Adrenal gland (tissue), 12 donors: ENCODE data around the gene TMEM254. TPM values are rescaled to one million over a fixed set of nuclear protein-coding genes. Genes with fewer than 3 reads are reported as not detected.
A peak's percentile ranks its signal among the peaks of the same experiment; 100 is the strongest.

ENCODE experiments used
- DNase-seq, 7 donors: peaks; one replicate each; pipeline ENCODE4 v3.0.0-alpha.2; 2019 to 2020
- H3K27ac ChIP-seq, 5 donors: fragments of 200-600 bp; sonication (generic) in 4 of 5; 1 replicate in 3 of 5; 2 replicates in 2 of 5; pipeline versions ENCODE4 v1.5.1 to v1.8.0; 2016 to 2020; ENCODE audit warnings: mild to moderate bottlenecking in 1 of 5
- H3K27me3 ChIP-seq: fragments of 200-600 bp; 2 replicates; pipeline ENCODE4 v1.8.0; 2021
- H3K36me3 ChIP-seq, 2 donors: fragments of 200-600 bp; replicated peaks in 1 of 2; 1 replicate in 1 of 2; 2 replicates in 1 of 2; pipeline versions ENCODE4 v1.5.1 to v1.8.0; 2018 to 2022
- H3K4me1 ChIP-seq, 2 donors: fragments of 200-600 bp; replicated peaks in 1 of 2; 1 replicate in 1 of 2; 2 replicates in 1 of 2; pipeline versions ENCODE4 v1.5.1 to v1.8.0; 2018 to 2021
- H3K4me3 ChIP-seq, 4 donors: fragments of 200-600 bp; sonication (generic) in 3 of 4; one replicate each; pipeline ENCODE4 v1.5.1; 2016 to 2018
- H3K9me3 ChIP-seq, 3 donors: fragments of 200-600 bp; sonication (generic) in 1 of 3; replicated peaks in 1 of 3; 1 replicate in 2 of 3; 2 replicates in 1 of 3; pipeline versions ENCODE4 v1.5.1 to v1.8.0; 2016 to 2021
- POLR2A ChIP-seq, 2 donors: fragments of 450-650 bp; IDR thresholded peaks; one replicate each; pipeline ENCODE4 v1.6.1; 2017; ENCODE audit warnings: antibody characterized with exemption in 2 of 2, mild to moderate bottlenecking in 2 of 2, moderate library complexity in 1 of 2
- WGBS, 4 donors: extraction: QIAGEN DNeasy Blood & Tissue Kit in 2 of 4; methylation state at CpG; one replicate each; pipeline versions ENCODE4 v1.1.5 to v1.1.7; 2013 to 2017; 5-methylcytosine and 5-hydroxymethylcytosine counted together
- intact Hi-C, 2 donors: fragments of 100-400 bp; cut with DNase I; formaldehyde crosslinking; loops; one replicate each; pipeline versions ENCODE4 v1.14.1 to v1.15.0; 2022 to 2023
- polyA plus RNA-seq, 3 donors: library from polyadenylated mRNA; stranded (reverse); fragments of 200-250 nt in 2 of 3; fragments of 350-450 nt in 1 of 3; fragmentation: Illumina TruSeq in 1 of 3; extraction: RNeasy Lipid Tissue Mini Kit (QIAGEN cat#74804) in 1 of 3; gene quantifications; one replicate each; pipeline ENCODE4 v1.2.3, GENCODE V29; 2013 to 2014
- total RNA-seq, 9 donors: library from RNA; depleted of rRNA in 4 of 9; stranded (reverse); fragments of >200 nt in 4 of 9; fragments of 120-200 nt in 1 of 9; fragmentation: NEBNext Ultra II Directional in 1 of 9; extraction: Animal tissue kit (Norgen Biotek cat#: 25700) in 1 of 9; gene quantifications; one replicate each; pipeline versions ENCODE4 v1.1.0 to v1.2.4, GENCODE V29; 2013 to 2023
- TF ChIP-seq, protein P1 (sequence below), 6 experiments: fragments of 450-650 bp in 4 of 6; fragments of 200-600 bp in 2 of 6; sonication (generic) in 1 of 6; IDR thresholded peaks; 1 replicate in 5 of 6; 2 replicates in 1 of 6; pipeline versions ENCODE4 v1.5.1 to v1.8.0; 2016 to 2021; ENCODE audit warnings: antibody characterized with exemption in 6 of 6, mild to moderate bottlenecking in 2 of 6, moderate library complexity in 1 of 6
- donor health status: healthy with polysubstance abuse.
- donor health status: Bipolar disorder and iron deficiency.
- donor health status: DM: yes; HTN: yes; CAD: no.
- donor health status: DM: no; HTN: no; CAD: no.
- donor health status: DM: no; HTN: no; CAD: no.
- donor health status: DM: yes; HTN: yes; CAD: no.

Gene TMEM254
- total and polyA plus RNA-seq, 12 donors: 8.8 to 47.2 (median 27.1) TPM

DNA sequence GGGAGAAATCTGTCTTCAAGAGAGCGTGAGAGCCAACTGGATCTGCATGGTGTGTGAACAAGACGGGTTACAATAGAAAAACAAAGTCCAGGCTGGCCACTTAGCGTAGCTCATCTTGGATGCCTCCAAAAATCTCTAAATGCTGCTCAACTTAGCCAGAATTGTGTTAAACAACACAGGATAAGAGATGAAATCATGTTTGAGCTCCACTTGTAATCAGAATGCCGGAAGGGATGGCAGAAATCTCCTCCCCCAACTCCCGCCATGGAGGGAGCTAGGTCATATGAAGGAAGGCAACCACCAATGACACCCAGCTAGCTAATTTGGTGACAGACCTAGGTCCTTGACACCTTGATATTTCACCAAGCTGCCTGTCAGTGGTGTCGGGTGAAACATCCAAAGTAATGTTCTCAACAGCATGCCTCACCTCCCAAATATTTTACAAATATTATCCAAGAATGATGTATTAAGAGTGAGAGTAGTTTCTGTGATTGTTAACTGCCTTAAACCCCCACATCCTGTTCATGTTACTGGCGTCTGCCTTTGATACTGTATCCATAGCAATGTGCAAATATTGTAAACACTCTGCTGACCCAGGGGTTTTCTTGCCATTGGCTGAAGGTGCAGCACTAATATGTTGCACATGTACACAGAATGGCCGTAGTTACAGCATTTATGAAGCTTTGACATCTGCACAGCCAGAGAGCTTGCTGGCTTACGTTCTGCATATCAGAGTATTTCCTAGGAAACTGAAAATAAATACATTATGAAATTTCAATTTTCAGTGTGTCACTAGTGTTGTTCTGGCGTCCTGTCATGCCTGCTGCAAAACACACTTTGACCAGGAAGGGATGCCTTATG lies 25.8 kb downstream of the TMEM254 start:
- TF ChIP-seq, protein P1, sequence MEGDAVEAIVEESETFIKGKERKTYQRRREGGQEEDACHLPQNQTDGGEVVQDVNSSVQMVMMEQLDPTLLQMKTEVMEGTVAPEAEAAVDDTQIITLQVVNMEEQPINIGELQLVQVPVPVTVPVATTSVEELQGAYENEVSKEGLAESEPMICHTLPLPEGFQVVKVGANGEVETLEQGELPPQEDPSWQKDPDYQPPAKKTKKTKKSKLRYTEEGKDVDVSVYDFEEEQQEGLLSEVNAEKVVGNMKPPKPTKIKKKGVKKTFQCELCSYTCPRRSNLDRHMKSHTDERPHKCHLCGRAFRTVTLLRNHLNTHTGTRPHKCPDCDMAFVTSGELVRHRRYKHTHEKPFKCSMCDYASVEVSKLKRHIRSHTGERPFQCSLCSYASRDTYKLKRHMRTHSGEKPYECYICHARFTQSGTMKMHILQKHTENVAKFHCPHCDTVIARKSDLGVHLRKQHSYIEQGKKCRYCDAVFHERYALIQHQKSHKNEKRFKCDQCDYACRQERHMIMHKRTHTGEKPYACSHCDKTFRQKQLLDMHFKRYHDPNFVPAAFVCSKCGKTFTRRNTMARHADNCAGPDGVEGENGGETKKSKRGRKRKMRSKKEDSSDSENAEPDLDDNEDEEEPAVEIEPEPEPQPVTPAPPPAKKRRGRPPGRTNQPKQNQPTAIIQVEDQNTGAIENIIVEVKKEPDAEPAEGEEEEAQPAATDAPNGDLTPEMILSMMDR (IDR thresholded peaks at IDR 0.05): no peak
- no peak for TF ChIP-seq POLR2A (IDR thresholded peaks at IDR 0.05)

DNA sequence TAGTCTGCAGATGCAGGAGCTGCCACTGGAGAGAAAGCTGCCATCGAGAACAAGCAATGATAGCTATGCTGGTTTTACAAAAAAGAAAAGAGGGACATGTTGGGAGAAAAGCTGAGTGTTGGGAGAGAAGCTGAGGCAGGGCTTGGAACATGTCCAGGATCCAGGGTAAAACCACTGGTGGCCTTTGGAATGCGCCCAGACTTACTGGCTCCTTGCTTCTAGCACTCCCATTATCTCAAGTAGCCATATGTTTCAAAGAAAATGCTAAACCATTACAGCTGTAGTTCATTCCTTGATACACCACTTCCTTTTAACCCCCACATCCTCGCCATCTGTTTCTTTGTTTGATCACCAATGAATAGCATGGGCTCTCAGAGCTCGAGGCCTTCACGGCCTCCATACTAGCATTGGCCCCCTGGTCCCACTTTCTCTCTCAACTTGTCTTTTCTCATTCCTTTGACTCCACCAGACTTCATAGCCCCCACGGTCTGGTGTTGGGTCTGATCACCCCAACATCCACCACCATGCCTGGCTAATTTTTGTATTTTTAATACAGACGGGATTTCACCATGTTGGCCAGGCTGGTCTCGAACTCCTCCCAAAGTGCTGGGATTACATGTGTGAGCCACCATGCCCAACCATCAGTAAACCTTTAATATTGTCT lies 30.2 kb downstream of the TMEM254 start:
- WGBS, 4 donors: 88 to 94% (median 91%) methylated on average over 8 of the region's 8 CpGs
- intact Hi-C loops: no loop called here
- no peaks in the 10 kb centered on the region for H3K27me3 ChIP-seq
- H3K9me3 ChIP-seq: peaks cover 0 to 13% (median 0%) of the 10 kb centered on the region in 3 donors
- H3K4me3 ChIP-seq: no peak overlapping the region
- H3K36me3 ChIP-seq: no peaks in the 10 kb centered on the region
- H3K27ac ChIP-seq: no peak overlapping the region
- H3K4me1 ChIP-seq: no peaks in the 10 kb centered on the region
- DNase-seq: no peak
- TF ChIP-seq, protein P1 (IDR thresholded peaks at IDR 0.05): no peak
- TF ChIP-seq POLR2A (IDR thresholded peaks at IDR 0.05): no peak

More for the DNA sequence above, 25.8 kb downstream of the TMEM254 start:
- 51 to 58% (median 56%) methylated on average over 8 to 10 of the region's 10 CpGs for WGBS, 4 donors
- DNase-seq: no peak
- Histone ChIP-seq H3K27ac (peak overlapping the region in 2 of 5 donors; percentile 2 to 55), H3K4me1 (no peaks in the 10 kb centered on the region), H3K4me3 (no peak overlapping the region), H3K36me3 (no peaks in the 10 kb centered on the region), H3K9me3 (peaks cover 0 to 11% (median 0%) of the 10 kb centered on the region in 3 donors), H3K27me3 (no peaks in the 10 kb centered on the region)
- intact Hi-C loops: no loop called here

DNA sequence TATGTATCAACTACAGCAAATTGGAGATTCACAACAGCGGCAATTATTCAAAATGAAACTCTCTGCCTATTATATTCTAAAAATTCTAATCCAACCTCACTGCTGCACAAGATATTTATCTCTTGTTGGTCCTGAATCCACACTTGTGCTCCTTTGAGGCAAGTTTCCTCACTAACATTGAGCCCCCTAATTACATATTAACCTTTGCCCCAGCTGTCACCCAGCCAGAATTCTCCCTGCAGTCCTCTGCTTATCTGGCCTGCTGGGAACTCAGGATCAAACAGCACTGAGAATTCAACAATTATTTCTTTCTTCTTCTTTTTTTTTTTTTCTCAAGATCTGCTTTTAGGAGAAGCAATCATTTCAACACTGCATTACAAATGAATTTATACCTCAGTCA lies 32.5 kb downstream of the TMEM254 start:
- 81 to 100% (median 92%) methylated on average over 1 of the region's 1 CpG for WGBS, 4 donors
- H3K4me1 ChIP-seq: no peaks in the 10 kb centered on the region
- H3K4me3 ChIP-seq: no peak overlapping the region
- TF ChIP-seq, protein P1 (IDR thresholded peaks at IDR 0.05): no peak
- TF ChIP-seq POLR2A (IDR thresholded peaks at IDR 0.05): no peak
- H3K9me3 ChIP-seq: peaks cover 0 to 13% (median 0%) of the 10 kb centered on the region in 3 donors
- H3K27ac ChIP-seq: peak overlapping the region in 1 of 5 donors; percentile 2
- no peak for DNase-seq
- no peaks in the 10 kb centered on the region for H3K27me3 ChIP-seq
- H3K36me3 ChIP-seq: no peaks in the 10 kb centered on the region
- intact Hi-C loops: no loop called here

DNA sequence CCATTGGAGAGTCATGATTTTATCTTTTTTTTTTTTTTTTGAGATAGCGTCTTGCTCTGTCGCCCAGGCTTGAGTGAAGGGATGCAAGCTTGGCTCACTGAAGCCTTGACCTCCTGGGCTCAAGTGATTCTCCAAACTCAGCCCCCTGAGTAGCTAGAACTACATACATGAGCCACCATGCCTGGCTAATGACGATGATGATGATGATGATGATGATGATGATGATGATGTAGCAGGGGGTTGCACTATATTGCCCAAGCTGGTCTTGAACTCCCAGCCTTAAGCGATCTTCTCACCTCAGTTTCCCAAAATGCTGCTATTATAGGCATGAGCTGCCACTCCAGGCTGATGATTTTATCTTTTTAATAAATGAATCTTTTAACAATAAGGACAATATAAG lies 40.2 kb downstream of the TMEM254 start:
- no peaks in the 10 kb centered on the region for H3K36me3 ChIP-seq
- H3K27me3 ChIP-seq: no peaks in the 10 kb centered on the region
- no peaks in the 10 kb centered on the region for H3K4me1 ChIP-seq
- H3K4me3 ChIP-seq: no peak overlapping the region
- no peak for DNase-seq
- WGBS, 4 donors: 61 to 82% (median 77%) methylated on average over 4 of the region's 4 CpGs
- no peak for TF ChIP-seq POLR2A (IDR thresholded peaks at IDR 0.05)
- TF ChIP-seq, protein P1 (IDR thresholded peaks at IDR 0.05): no peak
- H3K9me3 ChIP-seq: no peaks in the 10 kb centered on the region
- intact Hi-C loops: no loop called here
- no peak overlapping the region for H3K27ac ChIP-seq
